DND-41 (cell line): ENCODE measurements around the gene ST3GAL4.

Experiments
- ATAC-seq: fragments of 200-7000 bp; cut with Tn5 transposase; 3 replicates; pipeline ENCODE4 v1.9.1; 2021; ENCODE audit warnings: low read depth; ENCODE audit not compliant: insufficient read depth
- DNase-seq: peaks from one replicate; pipeline ENCODE4 v3.0.0-alpha.2; 2020
- H2AFZ ChIP-seq: 2 replicates; pipeline ENCODE4 v1.6.0; 2012; ENCODE audit warnings: low read depth, low read length
- H3K27ac ChIP-seq: 2 replicates; pipeline ENCODE4 v1.5.1; 2012; ENCODE audit warnings: low read length, inconsistent platforms
- H3K27me3 ChIP-seq: fragments of 200-600 bp; sonication (generic); 2 replicates; pipeline ENCODE4 v1.6.0; 2012; ENCODE audit warnings: low read length, mild to moderate bottlenecking, inconsistent platforms; ENCODE audit not compliant: insufficient read depth, poor library complexity
- H3K36me3 ChIP-seq: 2 replicates; pipeline ENCODE4 v1.5.1; 2012; ENCODE audit warnings: low read length, inconsistent platforms; ENCODE audit not compliant: insufficient read depth
- H3K4me1 ChIP-seq: 2 replicates; pipeline ENCODE4 v1.5.1; 2012; ENCODE audit warnings: mild to moderate bottlenecking, low read length; ENCODE audit not compliant: insufficient read depth
- H3K4me2 ChIP-seq: 2 replicates; pipeline ENCODE4 v1.6.0; 2012; ENCODE audit warnings: mild to moderate bottlenecking, moderate library complexity, low read length, inconsistent platforms; ENCODE audit not compliant: insufficient read depth
- H3K4me3 ChIP-seq, 2 experiments: fragments of 200-600 bp in 1 of 2; shearing (Covaris generic) in 1 of 2; 2 replicates each; pipeline ENCODE4 v1.5.1; 2012 to 2016; ENCODE audit warnings: inconsistent platforms in 2 of 2, low read length in 2 of 2, mild to moderate bottlenecking in 2 of 2, low read depth in 1 of 2, moderate library complexity in 1 of 2
- H3K79me2 ChIP-seq: 2 replicates; pipeline ENCODE4 v1.6.0; 2012; ENCODE audit warnings: low read length, inconsistent platforms; ENCODE audit not compliant: insufficient read depth
- H3K9ac ChIP-seq: 2 replicates; pipeline ENCODE4 v1.6.0; 2012; ENCODE audit warnings: low read depth, mild to moderate bottlenecking, inconsistent platforms, low read length, moderate library complexity
- H3K9me3 ChIP-seq: 2 replicates; pipeline ENCODE4 v1.5.1; 2012; ENCODE audit warnings: low read length, moderate library complexity, mild to moderate bottlenecking, inconsistent platforms; ENCODE audit not compliant: insufficient read depth, severe bottlenecking
- H4K20me1 ChIP-seq: 2 replicates; pipeline ENCODE4 v1.6.0; 2012; ENCODE audit warnings: low read length; ENCODE audit not compliant: insufficient read depth
- EZH2 ChIP-seq: IDR thresholded peaks from 3 replicates; pipeline ENCODE4 v1.6.1; 2012; ENCODE audit warnings: borderline replicate concordance, low read depth, mild to moderate bottlenecking, moderate library complexity, low read length, inconsistent platforms; ENCODE audit not compliant: severe bottlenecking
- TF ChIP-seq, protein P1 (sequence below): IDR thresholded peaks from 2 replicates; pipeline ENCODE4 v1.5.1; 2012; ENCODE audit warnings: borderline replicate concordance, low read length, moderate library complexity, mild to moderate bottlenecking; ENCODE audit not compliant: poor library complexity, severe bottlenecking; ENCODE audit errors: extremely low read depth

The ST3GAL4 gene

DNA sequence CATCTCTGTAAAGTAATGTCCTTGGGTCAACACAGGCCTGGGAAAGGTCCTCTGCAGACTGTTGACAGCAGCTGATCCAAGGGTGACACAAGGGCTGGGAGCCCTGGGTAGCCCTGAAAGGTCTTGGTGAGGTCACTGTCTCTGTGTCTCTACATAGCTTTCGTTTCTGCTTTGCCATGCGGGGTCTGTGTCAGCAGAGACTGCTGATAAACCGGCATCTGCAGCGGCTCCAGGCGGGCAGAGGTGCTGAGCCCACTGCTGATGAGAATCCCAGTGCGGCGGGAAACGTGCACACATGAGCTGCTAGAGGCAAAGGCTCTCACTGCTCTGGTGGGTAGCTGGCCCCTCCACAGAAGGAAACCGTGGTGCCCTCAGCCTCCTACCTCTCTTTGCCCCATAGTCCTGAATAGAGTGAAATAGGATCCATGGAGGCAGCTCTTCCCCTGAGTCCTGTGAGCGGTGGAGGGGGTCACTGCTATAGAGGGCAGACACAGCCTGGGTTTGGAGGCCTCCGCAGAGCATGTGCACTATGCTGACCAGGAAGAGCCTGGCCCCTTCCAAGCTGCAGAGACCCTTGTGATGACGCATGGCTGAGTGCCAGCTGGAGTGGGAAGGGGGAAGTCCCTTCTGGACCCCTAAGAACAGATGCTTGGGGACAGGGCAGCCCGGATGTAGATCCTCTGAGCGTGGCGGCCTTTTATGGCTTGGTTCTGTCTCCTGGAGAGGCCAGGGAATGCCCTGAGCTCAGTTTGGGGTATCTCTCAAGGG is 17.8 kb upstream of the ST3GAL4 start:
- peaks cover 56% of the 10 kb centered on the region for H3K36me3 ChIP-seq
- no peak overlapping the region for H3K4me3 ChIP-seq
- H3K4me1 ChIP-seq: no peaks in the 10 kb centered on the region; the same call in 1 of the 2 replicates
- no peaks in the 10 kb centered on the region for H3K9me3 ChIP-seq
- no peak overlapping the region for H2AFZ ChIP-seq
- no peak for TF ChIP-seq EZH2
- TF ChIP-seq, protein P1, sequence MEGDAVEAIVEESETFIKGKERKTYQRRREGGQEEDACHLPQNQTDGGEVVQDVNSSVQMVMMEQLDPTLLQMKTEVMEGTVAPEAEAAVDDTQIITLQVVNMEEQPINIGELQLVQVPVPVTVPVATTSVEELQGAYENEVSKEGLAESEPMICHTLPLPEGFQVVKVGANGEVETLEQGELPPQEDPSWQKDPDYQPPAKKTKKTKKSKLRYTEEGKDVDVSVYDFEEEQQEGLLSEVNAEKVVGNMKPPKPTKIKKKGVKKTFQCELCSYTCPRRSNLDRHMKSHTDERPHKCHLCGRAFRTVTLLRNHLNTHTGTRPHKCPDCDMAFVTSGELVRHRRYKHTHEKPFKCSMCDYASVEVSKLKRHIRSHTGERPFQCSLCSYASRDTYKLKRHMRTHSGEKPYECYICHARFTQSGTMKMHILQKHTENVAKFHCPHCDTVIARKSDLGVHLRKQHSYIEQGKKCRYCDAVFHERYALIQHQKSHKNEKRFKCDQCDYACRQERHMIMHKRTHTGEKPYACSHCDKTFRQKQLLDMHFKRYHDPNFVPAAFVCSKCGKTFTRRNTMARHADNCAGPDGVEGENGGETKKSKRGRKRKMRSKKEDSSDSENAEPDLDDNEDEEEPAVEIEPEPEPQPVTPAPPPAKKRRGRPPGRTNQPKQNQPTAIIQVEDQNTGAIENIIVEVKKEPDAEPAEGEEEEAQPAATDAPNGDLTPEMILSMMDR: no peak
- H3K27me3 ChIP-seq: no peaks in the 10 kb centered on the region
- no peak overlapping the region for H3K9ac ChIP-seq
- H4K20me1 ChIP-seq: no peaks in the 10 kb centered on the region; the same call in 1 of the 2 replicates
- DNase-seq (no peak), ATAC-seq (no peak)
- 0 out of 2 replicates have a peak overlapping the region, but pooled peaks have one; percentile 19 for H3K27ac ChIP-seq
- no peaks in the 10 kb centered on the region for H3K79me2 ChIP-seq
- no peak overlapping the region for H3K4me2 ChIP-seq

DNA sequence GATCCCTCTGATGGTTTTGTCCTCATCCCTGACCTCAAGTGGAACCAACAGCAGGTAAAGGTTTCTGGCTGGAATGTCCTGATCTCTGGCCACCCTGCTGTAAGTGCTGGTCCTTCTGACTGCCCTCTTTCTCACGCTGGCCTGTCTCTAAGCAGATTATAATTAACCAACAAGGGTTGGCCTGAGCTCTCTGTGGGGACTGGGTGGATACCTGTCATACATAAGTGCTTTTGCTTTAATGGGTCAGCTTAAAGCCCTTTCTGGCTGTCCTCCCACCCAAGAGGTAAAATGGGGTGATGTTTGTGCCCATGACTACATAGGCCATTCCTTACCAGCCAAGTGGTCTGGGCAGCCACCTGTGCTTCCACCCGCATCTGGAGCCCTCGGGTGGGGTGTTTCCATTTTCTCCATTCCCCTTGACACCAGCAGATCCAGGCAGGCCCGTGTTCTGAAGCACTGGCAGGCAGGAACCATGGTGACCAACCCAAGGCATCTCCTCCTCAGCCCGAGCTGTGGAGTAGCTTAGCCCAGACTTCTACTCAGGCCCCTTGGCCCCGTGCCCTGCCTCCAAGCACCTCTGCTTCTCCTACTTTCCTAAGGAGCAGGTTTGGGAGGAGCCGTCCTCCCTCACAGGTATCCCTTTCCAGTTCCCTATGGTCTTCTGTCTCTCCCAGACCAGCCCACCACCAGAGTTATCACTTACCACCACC is 17.0 kb upstream of the ST3GAL4 start:
- H3K27ac ChIP-seq: 0 out of 2 replicates have a peak overlapping the region, but pooled peaks have one; percentile 19
- DNase-seq (no peak), ATAC-seq (no peak)
- no peaks in the 10 kb centered on the region for H3K79me2 ChIP-seq
- TF ChIP-seq, protein P1: no peak
- no peak for TF ChIP-seq EZH2
- peaks cover 60% of the 10 kb centered on the region for H3K36me3 ChIP-seq
- H3K4me2 ChIP-seq: no peak overlapping the region
- no peak overlapping the region for H2AFZ ChIP-seq
- no peaks in the 10 kb centered on the region; the same call in 1 of the 2 replicates for H3K4me1 ChIP-seq
- H3K9me3 ChIP-seq: no peaks in the 10 kb centered on the region
- peaks cover under 1% of the 10 kb centered on the region; the same call in 1 of the 2 replicates for H4K20me1 ChIP-seq
- no peaks in the 10 kb centered on the region for H3K27me3 ChIP-seq
- H3K4me3 ChIP-seq: no peak overlapping the region
- H3K9ac ChIP-seq: no peak overlapping the region

DNA sequence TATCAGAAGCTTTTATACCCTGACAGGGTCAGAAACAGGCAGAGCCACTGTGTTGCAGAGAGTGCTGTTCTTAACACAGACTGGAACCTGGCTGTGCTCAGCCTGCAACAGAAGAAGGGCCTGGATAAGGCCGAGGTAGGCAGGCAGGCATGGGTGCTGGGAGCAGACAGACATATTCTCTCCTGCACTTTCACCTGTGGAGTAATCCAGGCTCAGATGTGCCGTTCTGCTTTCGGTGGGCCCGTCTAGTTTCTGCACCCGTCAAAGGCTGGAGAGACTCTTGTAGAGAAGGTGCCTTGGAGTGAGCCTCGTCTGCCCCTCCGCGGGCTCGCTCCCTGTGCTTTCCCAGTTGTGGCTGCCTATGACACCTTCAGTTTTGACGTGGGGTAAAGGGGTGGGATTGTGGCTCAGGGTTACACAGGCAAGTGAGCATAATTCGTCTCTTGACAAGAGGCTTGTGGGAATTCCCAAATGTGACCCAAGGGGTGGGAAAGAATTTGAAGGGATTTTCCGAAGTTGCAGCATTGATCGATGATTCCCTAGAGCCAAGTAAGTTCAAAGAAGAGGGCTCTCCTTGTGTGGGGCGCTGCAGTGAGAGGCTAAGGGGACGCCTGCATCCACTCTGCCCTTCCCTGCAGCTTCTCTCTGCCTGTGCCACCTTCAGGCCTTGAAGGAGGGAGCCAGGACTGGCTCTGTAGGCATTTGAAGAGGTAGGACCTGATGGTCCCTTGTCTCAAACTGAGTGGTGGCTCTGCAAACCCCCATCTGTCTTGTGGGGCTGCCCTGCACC is 16.2 kb upstream of the ST3GAL4 start:
- Histone ChIP-seq H3K27me3 (no peaks in the 10 kb centered on the region), H3K36me3 (peaks cover 64% of the 10 kb centered on the region), H3K9ac (no peak overlapping the region), H3K9me3 (no peaks in the 10 kb centered on the region), H3K4me1 (no peaks in the 10 kb centered on the region; the same call in 1 of the 2 replicates), H4K20me1 (peaks cover 3% of the 10 kb centered on the region; the same call in 1 of the 2 replicates), H3K79me2 (no peaks in the 10 kb centered on the region), H3K4me3 (no peak overlapping the region), H3K27ac (no peak overlapping the region), H3K4me2 (no peak overlapping the region), H2AFZ (no peak overlapping the region)
- TF ChIP-seq, protein P1: no peak
- TF ChIP-seq EZH2: no peak
- no peak for DNase-seq
- no peak for ATAC-seq
